Cardiac muscle cell (in vitro differentiated cells and primary cell): ENCODE data around the gene PGS1. TPM values are rescaled to one million over a fixed set of nuclear protein-coding genes. Genes with fewer than 3 reads are reported as not detected.

Experiments used
- DNase-seq, 2 donors: peaks; one replicate each; pipeline versions ENCODE4 v3.0.0 to v3.0.0-alpha.2; 2010 to 2017; ENCODE audit warnings: low read depth in 1 of 2, low spot score in 1 of 2
- H3K27ac ChIP-seq: fragments of 200-600 bp; sonication (generic); 2 replicates; pipeline ENCODE4 v1.5.1; 2016
- H3K27me3 ChIP-seq: fragments of 200-600 bp; sonication (generic); 2 replicates; pipeline ENCODE4 v1.6.0; 2016; ENCODE audit warnings: control low read depth
- H3K36me3 ChIP-seq: fragments of 200-600 bp; sonication (generic); 2 replicates; pipeline ENCODE4 v1.5.1; 2016; ENCODE audit warnings: control low read depth
- H3K4me1 ChIP-seq: fragments of 200-600 bp; sonication (generic); 2 replicates; pipeline ENCODE4 v1.8.1; 2017; ENCODE audit warnings: low read depth, mild to moderate bottlenecking, mixed run types
- H3K4me3 ChIP-seq: fragments of 200-600 bp; sonication (generic); 2 replicates; pipeline ENCODE4 v1.5.1; 2016; ENCODE audit warnings: mild to moderate bottlenecking
- H3K9me3 ChIP-seq: fragments of 200-600 bp; sonication (generic); 2 replicates; pipeline ENCODE4 v1.5.1; 2017; ENCODE audit warnings: low read depth, mild to moderate bottlenecking, control low read depth
- CTCF ChIP-seq: IDR thresholded peaks from 2 replicates; pipeline ENCODE4 v1.5.1; 2012; ENCODE audit warnings: low read depth, mild to moderate bottlenecking, low read length
- polyA plus RNA-seq: library from polyadenylated mRNA; unstranded; fragments of >200 nt; fragmentation: Nextera tagmentation; extraction: Ambion mirVana; gene quantifications from 2 replicates; pipeline ENCODE4 v1.2.1, GENCODE V29; 2016
- total RNA-seq: library from RNA; depleted of rRNA; stranded (reverse); fragments of >200 nt; gene quantifications from 2 replicates; pipeline ENCODE4 v1.2.3, GENCODE V29; 2016

The PGS1 gene
- total and polyA plus RNA-seq, 2 experiments from 2014 or later: 46.7 to 64.7 TPM

- H3K27me3 ChIP-seq: no peaks in the 10 kb centered on the region
- peaks cover 8% of the 10 kb centered on the region for H3K36me3 ChIP-seq
- H3K9me3 ChIP-seq: no peaks in the 10 kb centered on the region
- TF ChIP-seq CTCF: no peak
- DNase-seq: no peak
- H3K4me1 ChIP-seq: peaks cover 4% of the 10 kb centered on the region
- no peak overlapping the region for H3K4me3 ChIP-seq
- H3K27ac ChIP-seq: no peak overlapping the region
These were observed 15.8 kb downstream of the PGS1 start for GRCh38 chr17:78394209-78394608.

- Histone ChIP-seq H3K27me3 (no peaks in the 10 kb centered on the region), H3K4me1 (peaks cover 4% of the 10 kb centered on the region), H3K9me3 (no peaks in the 10 kb centered on the region), H3K36me3 (peaks cover 16% of the 10 kb centered on the region), H3K4me3 (no peak overlapping the region), H3K27ac (peak overlapping the region; percentile 43)
- no peak for TF ChIP-seq CTCF
- DNase-seq: no peak
These were observed 16.7 kb downstream of the PGS1 start for GRCh38 chr17:78395155-78395554.

- H3K36me3 ChIP-seq: peaks cover 22% of the 10 kb centered on the region
- peak overlapping the region; percentile 92 for H3K27ac ChIP-seq
- H3K4me3 ChIP-seq: no peak overlapping the region
- no peaks in the 10 kb centered on the region for H3K9me3 ChIP-seq
- no peak for TF ChIP-seq CTCF
- peaks cover 4% of the 10 kb centered on the region for H3K4me1 ChIP-seq
- no peaks in the 10 kb centered on the region for H3K27me3 ChIP-seq
- DNase-seq: no peak
These were observed 18.2 kb downstream of the PGS1 start for GRCh38 chr17:78396441-78397337.

GRCh38 chr17:78397681-78398101, 19.2 kb downstream of the PGS1 start:
- Histone ChIP-seq H3K27me3 (no peaks in the 10 kb centered on the region), H3K4me1 (peaks cover 4% of the 10 kb centered on the region), H3K27ac (peak overlapping the region; percentile 92), H3K4me3 (no peak overlapping the region), H3K9me3 (no peaks in the 10 kb centered on the region), H3K36me3 (peaks cover 25% of the 10 kb centered on the region)
- peak; percentile 49 to 79 for DNase-seq
- TF ChIP-seq CTCF: no peak

- H3K27ac ChIP-seq: peak overlapping the region; percentile 92
These were observed 19.9 kb downstream of the PGS1 start for GRCh38 chr17:78398390-78398789.

More at GRCh38 chr17:78398390-78398789, 19.9 kb downstream of the PGS1 start:
- no peak for DNase-seq
- no peak for TF ChIP-seq CTCF
- Histone ChIP-seq H3K9me3 (no peaks in the 10 kb centered on the region), H3K4me1 (peaks cover 4% of the 10 kb centered on the region), H3K27me3 (no peaks in the 10 kb centered on the region), H3K4me3 (no peak overlapping the region), H3K36me3 (peaks cover 30% of the 10 kb centered on the region)
